OCI-LY3 (cell line): ENCODE measurements around the gene EPC1.

Source experiments
- EZH2phosphoT487 ChIP-seq: fragments of 200-600 bp; shearing (Covaris generic); IDR thresholded peaks from 2 replicates; pipeline ENCODE4 v1.6.1; 2018; ENCODE audit warnings: antibody characterized with exemption, mixed run types, low read depth
- TF ChIP-seq, protein P1 (sequence below): fragments of 200-600, 300-600 bp; sonication (generic); IDR thresholded peaks from 2 replicates; pipeline ENCODE4 v1.5.1; 2014; ENCODE audit warnings: antibody characterized with exemption, low read length, low read depth

- TF ChIP-seq, protein P1, sequence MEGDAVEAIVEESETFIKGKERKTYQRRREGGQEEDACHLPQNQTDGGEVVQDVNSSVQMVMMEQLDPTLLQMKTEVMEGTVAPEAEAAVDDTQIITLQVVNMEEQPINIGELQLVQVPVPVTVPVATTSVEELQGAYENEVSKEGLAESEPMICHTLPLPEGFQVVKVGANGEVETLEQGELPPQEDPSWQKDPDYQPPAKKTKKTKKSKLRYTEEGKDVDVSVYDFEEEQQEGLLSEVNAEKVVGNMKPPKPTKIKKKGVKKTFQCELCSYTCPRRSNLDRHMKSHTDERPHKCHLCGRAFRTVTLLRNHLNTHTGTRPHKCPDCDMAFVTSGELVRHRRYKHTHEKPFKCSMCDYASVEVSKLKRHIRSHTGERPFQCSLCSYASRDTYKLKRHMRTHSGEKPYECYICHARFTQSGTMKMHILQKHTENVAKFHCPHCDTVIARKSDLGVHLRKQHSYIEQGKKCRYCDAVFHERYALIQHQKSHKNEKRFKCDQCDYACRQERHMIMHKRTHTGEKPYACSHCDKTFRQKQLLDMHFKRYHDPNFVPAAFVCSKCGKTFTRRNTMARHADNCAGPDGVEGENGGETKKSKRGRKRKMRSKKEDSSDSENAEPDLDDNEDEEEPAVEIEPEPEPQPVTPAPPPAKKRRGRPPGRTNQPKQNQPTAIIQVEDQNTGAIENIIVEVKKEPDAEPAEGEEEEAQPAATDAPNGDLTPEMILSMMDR = no peak
- no peak for TF ChIP-seq EZH2phosphoT487
These were observed 17.9 kb downstream of the EPC1 start for GRCh38 chr10:32329061-32329460.
